Suppressor macrophage treated with lipopolysaccharide for 4 hours (primary cell): ENCODE data around the gene OSBPL10.

ENCODE experiments used
- DNase-seq: peaks from one replicate; pipeline ENCODE4 v3.0.0-alpha.2; 2020

The OSBPL10 gene

DNA sequence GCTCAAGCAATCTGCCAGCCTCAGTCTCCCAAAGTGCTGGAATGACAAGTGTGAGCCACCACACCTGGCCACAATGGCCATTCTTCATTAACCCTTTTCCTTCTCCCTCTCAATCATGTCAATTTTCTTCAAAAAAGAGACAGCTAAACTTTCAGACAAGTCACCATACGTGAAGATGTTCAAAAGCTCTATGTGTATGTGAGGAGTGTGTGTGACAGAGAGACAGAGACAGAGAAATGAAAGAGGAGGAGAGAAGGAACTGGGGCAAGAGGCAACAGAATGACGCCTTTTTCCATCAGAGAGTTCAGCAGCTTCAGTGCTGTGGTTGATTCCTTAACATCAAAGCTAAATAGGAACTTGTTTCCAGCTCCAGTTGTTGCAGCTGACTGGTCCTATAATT lies 27.4 kb downstream of the OSBPL10 start:
- no peak for DNase-seq

DNA sequence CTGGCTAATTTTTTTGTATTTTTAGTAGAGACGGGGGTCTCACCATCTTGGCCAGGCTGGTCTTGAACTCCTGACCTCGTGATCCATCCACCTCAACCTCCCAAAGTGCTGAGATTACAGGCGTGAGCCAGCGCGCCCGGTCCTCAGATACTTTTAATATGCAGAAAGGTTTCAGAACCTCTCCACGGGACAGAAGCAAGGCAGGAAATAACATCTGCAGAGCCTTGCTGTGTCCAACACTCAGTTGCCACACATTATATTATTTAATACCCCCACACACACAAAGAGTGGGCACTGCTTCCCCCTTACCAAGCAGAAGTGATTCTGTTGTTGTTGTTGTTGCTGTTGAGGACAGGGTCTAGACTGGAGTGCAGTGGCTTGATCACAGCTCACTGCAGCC lies 28.0 kb downstream of the OSBPL10 start:
- no peak for DNase-seq

DNA sequence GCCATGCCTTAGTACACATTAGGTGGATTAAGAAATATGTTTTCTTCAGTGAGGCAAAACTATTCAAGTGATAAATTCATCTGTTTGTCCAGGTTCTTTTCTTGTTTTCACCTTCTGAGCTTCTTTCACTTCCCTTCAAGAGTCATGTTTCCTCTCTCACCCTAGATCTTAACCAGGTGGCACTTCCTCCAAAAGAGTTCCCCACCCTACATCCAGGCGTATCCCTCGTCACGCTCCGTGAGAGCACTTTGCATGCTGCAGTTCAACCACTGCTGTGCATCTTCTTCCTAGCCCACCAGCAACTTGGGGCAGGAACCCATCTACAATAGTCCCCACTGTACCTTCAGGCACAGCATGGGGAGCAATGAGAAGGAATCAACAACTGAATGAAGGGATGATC lies 28.9 kb downstream of the OSBPL10 start:
- DNase-seq = no peak

DNA sequence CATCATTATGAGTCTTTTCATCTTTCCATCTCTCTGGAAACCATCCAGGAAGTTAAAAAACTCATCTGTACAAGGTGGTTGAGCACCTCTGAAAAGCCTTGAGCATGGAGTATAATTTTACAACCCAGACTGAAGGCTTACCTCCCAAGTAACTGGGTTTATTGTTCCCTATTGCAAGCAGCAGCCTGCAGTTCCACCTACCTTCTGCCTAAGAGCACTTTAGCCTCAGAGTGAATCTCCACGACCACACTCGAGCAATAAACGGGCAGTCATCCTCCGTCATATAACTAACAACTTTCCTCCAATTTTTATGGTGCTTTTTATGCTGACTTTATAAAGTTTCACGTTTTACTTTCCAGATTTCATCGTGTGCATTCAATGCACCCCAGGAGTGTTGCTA lies 32.8 kb downstream of the OSBPL10 start:
- DNase-seq = no peak

DNA sequence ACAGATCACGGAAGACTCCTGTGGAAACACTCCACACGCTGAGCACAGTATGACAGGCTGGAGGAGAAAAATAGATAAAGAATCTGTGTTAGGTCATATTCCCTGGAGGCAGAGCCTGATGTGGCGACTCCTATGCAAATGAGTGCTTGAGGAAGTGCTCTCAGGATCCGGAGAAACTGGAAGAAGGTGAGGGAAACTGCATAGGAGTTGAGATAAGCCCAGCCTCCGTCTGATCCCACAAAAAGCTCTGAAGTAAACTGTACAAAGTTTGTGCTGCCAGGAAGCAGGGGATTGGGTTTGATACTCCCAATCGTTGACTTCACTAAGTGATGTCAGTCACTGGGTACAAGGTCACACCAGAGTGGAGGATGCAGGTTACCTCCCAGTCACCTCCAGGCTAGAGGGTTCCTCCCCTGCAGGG lies 33.4 kb downstream of the OSBPL10 start:
- DNase-seq = no peak

DNA sequence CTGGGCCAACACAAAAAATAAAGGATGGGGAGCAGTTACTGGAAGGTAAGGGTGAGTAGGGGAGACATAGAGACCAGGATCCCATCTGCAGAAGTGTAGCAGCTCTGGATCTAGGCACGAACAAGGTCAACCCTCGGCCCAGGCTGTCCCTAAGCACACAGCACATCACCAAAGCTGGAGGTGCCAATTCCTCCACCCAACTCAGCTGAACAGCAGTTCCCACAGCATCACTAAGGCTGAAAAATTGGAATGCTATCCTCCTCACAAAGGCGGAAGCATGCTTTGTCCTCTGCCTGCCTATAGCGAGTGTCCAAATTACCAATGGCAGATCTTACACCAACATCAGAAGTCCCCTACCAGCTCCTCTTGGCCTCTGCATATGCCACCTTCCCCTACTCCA lies 33.9 kb downstream of the OSBPL10 start:
- DNase-seq = no peak

DNA sequence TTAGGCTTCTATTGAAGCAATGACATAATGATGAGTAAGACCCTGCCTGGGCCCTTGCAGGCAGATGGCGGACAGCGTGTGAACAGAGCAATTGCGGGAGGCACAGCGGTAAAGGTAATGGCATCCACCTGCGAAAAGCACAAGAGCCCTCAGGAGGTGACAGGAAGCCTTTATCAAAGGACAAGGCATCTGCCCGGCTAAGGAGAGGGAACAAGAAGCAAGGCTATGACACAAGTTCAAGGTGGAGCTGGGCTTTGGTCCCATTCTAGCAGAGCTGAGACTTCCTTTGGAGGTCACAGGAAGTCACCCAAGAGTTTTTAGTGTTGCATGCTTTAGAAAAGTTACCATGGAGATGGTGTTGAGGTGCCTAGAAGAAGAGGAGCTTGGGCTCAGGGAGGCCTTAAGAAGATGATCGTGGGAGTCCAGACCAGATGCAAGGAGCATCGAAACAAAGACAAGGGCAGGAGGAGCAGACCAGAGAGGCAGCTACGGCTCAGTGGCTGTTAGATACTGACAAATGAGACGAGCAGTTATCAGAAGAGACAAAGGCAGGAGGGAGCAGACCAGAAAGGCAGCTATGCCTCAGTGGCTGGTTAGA lies 34.5 kb downstream of the OSBPL10 start:
- DNase-seq = no peak

DNA sequence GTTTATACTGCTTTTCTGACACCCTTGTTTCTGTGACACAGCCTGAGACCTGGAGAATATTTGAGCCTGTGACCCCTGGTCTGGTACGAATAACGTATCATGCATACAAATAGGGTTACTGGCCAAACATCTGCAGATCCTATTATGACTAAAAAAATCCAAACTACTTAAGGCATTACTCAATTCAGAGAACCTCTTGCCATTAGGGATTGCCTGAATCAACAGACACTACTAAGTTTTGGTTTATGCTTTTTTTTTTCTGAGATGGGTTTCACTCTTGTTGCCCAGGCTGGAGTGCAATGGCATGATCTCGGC lies 35.4 kb downstream of the OSBPL10 start:
- DNase-seq = no peak

DNA sequence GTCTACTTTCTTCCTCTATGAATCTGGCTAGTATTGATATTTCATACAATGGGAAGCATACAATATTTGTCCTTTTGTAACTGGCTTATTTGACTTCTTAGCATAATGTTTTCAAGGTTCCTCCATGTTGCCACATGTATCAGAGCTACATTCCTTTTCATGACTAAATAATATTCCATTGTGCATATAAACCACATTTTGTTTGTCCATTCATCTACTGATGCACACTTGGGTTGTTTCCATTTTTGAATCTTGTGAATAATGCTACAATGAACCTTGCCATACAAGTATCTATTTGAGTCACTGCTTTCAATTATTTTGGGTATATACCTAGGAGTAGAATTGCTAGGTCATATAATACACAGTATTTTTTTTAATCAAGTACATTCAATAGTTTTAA lies 38.0 kb downstream of the OSBPL10 start:
- DNase-seq = no peak

DNA sequence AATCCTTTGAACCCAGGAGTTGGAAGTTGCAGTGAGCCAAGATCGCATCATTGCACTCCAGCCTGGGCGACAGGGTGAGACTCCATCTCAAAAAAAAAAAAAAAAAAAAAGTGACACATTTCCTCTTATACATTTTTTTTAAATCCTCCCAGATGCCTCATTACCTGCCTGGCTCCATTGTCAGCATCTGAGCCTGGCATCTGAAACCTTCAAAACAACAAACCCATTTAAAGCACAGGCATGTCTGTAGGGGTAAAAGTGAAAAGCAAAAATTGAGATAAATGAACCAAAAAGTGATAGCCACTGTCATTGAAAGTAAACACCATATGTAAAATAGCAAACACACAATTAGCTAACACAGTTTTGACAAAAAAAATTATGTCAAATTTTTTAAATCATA lies 38.6 kb downstream of the OSBPL10 start:
- DNase-seq = no peak

DNA sequence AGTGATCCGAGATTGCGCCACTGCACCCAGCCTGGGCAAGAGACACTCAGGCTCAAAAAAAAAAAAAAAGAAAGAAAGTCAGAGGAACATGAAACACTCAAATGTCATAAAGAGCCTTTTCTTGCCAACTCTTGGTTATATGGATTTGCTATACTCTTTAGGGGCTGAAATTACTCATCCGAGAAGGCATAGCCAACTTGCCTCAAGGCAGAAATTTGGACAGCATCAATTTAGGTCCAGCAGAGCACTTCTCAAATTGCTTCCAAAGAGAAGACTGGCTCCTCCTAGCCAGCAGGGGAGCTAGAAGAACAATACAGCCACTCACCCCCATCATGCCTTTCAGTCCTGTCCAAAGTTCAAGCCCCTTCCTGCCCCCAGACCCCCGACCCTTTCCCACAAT lies 43.8 kb downstream of the OSBPL10 start:
- no peak for DNase-seq

DNA sequence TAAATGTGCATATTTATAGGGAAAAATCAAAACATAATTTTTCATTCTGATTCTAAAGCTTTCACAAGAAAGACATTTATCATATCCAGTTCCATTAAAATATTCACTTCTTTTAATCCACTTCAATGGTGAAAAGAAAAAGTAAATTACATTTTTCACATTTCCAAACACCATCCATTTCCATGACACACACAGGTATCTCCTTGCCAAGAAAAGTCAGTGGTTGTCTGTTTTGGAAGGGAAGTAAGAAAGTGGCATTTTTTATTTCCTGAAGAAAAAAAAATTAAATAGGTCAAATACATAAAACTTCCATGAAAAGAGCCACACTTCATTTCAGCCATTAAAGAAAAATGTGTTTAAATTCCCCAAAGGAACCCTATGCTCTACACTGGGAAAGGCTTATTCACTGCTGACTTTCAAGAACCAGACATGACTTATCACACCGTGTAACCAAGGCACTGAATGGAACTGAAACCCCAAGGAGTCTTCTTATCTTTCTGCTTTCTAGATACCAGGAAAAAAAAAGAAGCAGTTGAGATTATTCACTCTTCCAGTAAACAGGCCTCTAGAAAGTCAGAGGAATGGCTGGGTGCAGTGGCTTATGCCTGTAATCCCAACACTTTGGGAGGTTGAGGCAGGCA lies 44.5 kb downstream of the OSBPL10 start:
- no peak for DNase-seq

DNA sequence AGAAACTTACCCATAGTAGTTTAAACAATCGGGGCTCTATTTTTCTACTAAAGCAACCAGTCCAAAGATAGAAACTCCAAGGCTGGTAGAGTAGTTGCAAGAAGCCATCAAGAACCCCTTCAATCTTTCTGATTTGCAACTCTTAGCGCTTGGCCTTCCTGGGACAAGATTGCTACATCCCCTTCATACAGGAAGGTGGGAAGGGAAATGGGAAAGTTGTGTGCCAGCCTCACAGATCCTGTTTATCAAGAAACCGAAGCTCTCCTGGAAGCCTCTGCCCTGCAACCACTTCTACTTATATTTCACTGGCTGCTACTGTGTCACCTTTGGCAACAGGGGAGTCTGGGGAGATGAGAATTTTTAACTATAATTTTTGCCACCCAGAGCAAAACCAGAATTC lies 46.2 kb downstream of the OSBPL10 start:
- DNase-seq = no peak

DNA sequence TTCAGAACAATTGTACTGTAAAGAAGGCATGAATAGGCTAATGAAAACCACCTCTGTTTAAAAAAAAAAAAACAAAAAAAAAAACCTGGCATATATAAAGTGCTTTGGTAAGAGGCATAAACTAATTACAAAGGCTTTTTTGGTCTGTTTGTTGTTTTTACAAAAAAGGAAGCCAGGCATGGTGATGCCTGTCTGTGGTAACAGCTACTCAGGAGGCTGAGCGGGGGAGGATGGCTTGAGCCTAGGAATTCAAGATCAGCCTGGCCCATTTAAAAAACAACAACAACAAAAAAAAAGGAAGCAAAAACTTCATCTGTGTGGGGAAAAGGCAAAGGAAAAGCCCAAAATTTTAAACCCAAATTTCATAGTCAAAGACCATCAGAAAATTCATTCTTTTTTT lies 47.0 kb downstream of the OSBPL10 start:
- DNase-seq = no peak

DNA sequence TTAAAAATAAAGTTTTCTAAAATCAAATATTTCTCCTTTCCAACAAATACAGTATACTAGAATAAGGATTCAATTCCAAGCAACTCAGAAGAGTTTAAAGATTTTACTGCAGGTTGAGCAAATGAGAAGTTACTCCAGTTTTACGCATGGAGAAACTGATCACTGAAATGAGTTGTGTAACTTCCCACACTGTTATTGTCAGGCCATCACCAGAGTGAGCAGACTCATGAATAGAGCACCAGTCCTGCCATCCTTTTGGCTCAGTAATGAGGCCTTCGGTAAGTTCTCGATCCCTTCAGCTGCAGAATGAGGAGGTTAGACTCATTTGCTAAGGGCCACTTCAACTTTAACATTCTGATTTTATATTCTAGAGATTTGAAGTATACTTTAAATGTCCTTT lies 48.1 kb downstream of the OSBPL10 start:
- DNase-seq = no peak

DNA sequence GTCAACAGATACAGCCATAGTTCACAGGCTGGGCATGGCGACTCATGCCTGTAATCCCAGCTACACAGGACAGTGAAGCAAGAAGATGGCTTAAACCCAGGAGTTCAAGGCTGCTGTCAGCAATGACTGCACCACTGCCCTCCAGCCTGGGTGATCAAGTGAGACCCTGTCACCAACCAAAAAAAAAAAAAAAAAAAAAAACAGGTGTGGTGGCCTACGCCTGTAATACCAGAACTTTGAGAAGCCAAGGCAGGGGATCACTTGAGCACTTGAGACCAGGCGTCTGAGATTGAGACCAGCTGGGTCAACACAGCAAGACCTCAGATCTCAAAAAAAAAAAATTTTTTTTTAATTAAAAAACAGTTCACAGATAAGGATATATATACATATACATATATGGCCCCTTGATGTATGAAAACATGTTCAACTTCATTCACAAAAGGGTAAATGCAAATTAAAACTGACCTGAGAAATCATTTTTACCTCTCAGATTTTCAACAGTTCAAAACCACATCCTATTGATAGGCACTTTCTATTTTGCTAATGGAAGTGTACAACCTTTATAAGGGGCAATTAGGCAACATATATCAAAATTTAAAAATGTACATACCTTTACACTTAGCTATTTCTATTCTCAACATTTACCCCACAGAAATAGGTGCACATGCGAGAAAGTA lies 51.1 kb downstream of the OSBPL10 start:
- DNase-seq = no peak

DNA sequence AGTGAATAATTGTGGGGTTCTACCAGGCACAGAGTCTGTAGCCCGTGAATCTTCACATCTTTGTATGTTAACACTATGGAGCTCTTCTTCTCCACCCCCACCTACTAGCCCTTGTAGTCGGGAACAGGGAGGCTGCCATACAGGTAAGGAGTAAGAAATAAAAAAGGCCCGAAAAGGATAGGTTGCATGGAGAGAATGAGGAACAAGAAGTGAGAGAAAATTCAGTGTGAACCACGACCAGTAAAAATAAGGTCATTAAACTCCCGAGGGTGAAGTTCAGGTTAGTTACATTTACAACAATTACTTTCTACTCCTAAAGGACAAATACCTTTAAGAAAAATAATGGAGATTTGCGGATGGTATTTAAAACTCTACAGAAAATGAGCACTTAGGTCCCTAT lies 53.3 kb downstream of the OSBPL10 start:
- no peak for DNase-seq

DNA sequence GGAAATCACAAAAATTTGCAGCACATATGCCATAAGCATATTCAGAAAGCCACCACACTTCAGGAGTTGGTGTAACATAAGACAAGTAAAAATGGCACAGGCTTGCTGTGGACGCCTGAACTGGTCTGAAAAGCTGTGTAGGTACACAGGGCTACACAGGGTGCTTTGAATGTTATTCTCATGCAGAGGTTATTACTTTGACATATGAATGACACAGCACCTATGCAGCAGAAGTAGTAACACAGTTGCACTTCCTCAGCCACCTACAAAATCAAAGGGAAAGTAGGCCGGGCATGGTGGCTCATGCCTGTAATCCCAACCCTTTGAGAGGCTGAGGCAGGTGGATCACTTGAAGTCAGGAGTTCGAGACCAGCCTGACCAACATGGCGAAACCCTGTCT lies 54.5 kb downstream of the OSBPL10 start:
- no peak for DNase-seq

DNA sequence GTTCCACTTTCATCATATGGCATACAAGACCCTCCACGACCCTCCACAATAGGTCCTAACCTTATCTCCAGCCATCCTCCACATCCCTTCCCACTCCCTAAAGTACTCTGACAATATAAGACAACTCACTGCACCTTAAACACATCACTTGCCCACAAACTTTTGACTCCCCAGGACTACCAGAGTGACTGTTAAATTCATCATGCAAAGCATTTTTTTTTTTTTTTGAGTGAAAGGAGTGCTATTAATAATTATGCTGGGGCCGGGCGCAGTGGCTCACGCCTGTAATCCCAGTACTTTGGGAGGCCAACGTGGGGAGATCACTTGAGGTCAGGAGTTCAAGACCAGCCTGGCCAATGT lies 55.8 kb downstream of the OSBPL10 start:
- DNase-seq = no peak

DNA sequence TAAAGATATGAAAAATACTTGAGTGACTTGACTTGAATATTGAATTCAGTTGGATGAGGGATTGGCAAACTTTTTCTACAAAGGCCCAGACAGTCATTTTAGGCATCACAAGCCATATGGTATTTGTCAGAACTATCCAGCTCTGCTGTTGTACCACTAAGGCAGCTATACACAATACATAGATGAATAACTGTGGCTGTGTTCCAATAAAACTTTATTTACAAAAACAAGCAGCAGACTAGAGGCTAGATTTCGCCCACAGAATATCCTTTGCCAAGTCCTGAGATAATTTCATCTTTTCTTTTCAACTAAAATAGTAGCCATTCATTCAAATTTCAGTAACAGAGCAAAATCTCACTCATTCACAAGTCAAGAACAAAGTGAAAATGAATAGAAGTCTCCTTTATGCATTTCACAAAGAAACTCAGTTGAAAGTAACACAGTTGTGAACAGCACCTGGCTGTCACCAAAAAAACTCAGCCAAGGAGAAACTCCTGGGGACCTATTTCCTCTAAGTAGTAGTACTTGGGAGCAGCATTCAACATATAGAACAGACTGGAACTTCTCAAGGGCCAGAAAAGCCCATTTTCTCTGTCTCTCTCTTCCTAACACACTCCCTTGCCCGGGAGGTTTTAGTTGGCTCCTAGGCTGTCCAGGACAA lies 56.3 kb downstream of the OSBPL10 start:
- no peak for DNase-seq

DNA sequence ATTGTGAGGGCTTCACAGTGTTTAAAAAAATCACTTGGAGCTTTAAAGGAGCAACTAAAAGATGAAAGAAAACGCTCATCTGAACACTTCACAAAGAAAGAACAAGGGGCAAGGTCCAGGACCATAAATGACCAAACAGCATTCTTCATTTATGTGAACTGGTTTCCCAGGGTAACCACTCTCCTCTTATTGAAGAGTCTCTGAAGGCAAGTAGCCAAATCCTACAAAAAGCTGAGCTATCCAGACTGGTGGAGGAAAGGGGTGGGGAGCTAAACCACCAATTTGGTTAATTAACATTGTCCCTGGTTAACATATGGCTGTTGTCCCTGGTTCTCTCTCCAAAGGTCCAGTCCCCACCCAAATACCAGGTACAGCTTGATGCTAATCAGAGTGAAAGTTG lies 58.1 kb downstream of the OSBPL10 start:
- no peak for DNase-seq

DNA sequence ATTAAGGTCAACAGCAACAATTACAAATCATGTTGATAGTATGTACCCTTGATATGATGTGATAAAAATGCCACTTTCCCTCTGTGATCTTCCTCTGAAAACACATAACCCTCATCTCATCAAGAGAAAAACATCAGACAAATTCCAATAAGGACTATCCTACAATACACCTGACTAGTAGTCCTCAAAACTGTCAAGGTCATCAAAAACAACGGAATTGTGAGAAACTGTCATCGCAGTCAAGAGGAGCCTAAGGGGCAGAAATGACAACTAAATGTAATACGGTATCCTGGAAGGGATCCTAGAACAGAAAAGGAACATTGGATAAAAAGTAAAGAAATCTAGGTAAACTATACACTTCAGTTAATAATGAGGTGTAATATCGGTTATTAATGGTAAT lies 59.2 kb downstream of the OSBPL10 start:
- no peak for DNase-seq

DNA sequence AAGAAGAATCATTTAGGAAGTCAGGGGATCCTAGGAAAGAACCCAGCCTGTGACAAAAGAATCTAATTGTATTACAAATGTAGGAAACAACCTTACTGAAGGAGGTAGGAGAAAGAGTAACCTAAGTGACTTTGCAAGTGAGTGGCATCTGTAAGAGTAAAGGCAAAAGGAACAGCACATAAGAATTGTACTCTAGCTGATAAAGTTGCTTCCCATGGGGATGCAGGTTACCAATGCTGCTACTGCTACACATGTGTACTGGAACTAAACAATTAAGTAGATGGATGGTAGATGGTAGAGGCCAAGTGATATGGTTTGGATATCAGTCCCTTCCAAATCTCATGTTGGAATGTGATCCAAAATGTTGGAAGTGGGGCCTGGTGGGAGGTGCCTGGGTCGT lies 60.8 kb downstream of the OSBPL10 start:
- DNase-seq = no peak

DNA sequence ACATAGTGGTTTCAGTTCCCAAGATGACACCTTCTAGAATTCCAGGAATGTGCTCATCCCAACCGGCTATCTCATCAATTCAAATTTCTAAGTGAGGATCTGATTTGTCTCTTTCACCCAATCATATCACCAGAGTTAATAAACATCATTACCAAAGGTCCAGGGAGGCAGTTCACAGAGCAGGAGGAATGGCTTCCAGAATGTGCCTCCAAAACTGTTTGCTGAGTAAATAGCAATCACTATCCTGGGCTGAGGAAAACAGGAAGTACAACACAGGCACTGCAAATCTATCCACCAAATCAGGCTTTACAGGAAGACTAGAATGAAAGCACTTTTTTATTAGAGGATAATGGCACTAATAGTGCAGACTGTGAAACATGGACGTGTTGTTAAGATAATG lies 61.5 kb downstream of the OSBPL10 start:
- DNase-seq = no peak
